Activated CD4-positive, alpha-beta T cell treated with anti-CD3 and anti-CD28 coated beads, Interleukin-10, Interleukin-2, amounts not matched to agents 100 ng/mL and 50 ng/mL, durations not matched to agents 16 hours and 8 hours (primary cell): ENCODE results near the gene BNIP3.

Experiments
- DNase-seq: peaks from one replicate; pipeline ENCODE4 v3.0.0-alpha.2; 2020

Gene BNIP3

GRCh38 chr10:131981429-131982184 is at the start of gene BNIP3:
Gene BNIP3 (minus strand): TSS chr10:131981923. CDS start chr10:131981806, 117 bp downstream.
- peak; percentile 97 for DNase-seq

- DNase-seq, result no peak
Measured at GRCh38 chr10:132030898-132031463, 49.3 kb upstream of the BNIP3 start.

GRCh38 chr10:132028706-132029105 is 47.0 kb upstream of the BNIP3 start:
- no peak for DNase-seq

- no peak for DNase-seq
Measured at GRCh38 chr10:132027423-132027983, 45.8 kb upstream of the BNIP3 start.

- DNase-seq, result peak; percentile 79
Measured at GRCh38 chr10:132023092-132023811, 41.5 kb upstream of the BNIP3 start.

GRCh38 chr10:132022241-132022640 is 40.5 kb upstream of the BNIP3 start:
- DNase-seq, result no peak

- no peak for DNase-seq
Measured at GRCh38 chr10:132021504-132022143, 39.9 kb upstream of the BNIP3 start.

- DNase-seq, result no peak
Measured at GRCh38 chr10:132021046-132021445, 39.3 kb upstream of the BNIP3 start.

GRCh38 chr10:132020456-132020855 is 38.7 kb upstream of the BNIP3 start:
- no peak for DNase-seq

GRCh38 chr10:132019366-132019765 is 37.6 kb upstream of the BNIP3 start:
- no peak for DNase-seq

- DNase-seq, result no peak
Measured at GRCh38 chr10:132018446-132018845, 36.7 kb upstream of the BNIP3 start.

- DNase-seq, result no peak
Measured at GRCh38 chr10:132016514-132016913, 34.8 kb upstream of the BNIP3 start.

GRCh38 chr10:132011445-132011844 is 29.7 kb upstream of the BNIP3 start:
- DNase-seq, result no peak

- no peak for DNase-seq
Measured at GRCh38 chr10:132011024-132011423, 29.3 kb upstream of the BNIP3 start.

GRCh38 chr10:132010483-132010882 is 28.8 kb upstream of the BNIP3 start:
- no peak for DNase-seq

GRCh38 chr10:132009575-132009974 is 27.9 kb upstream of the BNIP3 start:
- no peak for DNase-seq

- no peak for DNase-seq
Measured at GRCh38 chr10:132007681-132008080, 26.0 kb upstream of the BNIP3 start.

GRCh38 chr10:132006966-132007365 is 25.2 kb upstream of the BNIP3 start:
- no peak for DNase-seq

GRCh38 chr10:132005147-132005546 is 23.4 kb upstream of the BNIP3 start:
- no peak for DNase-seq

- DNase-seq, result no peak
Measured at GRCh38 chr10:132004052-132004451, 22.3 kb upstream of the BNIP3 start.

GRCh38 chr10:132003282-132003924 is 21.7 kb upstream of the BNIP3 start:
- DNase-seq, result no peak

- no peak for DNase-seq
Measured at GRCh38 chr10:132002004-132002403, 20.3 kb upstream of the BNIP3 start.
